NCI-H2107 treated with DMSO at 0.1 percent for 48 hours (cell line): ENCODE measurements around the gene HEMGN.
"Not testable (repeated sequence)": the region's sequence is repeated elsewhere in the genome, so short reads cannot be mapped to it uniquely, and the experiment has no call there.

Experiments used
- DNase-seq: peaks from one replicate; lab custom pipeline; 2025; ENCODE audit not compliant: unreplicated experiment; lab: John Stamatoyannopoulos, UW

HEMGN gene

DNA sequence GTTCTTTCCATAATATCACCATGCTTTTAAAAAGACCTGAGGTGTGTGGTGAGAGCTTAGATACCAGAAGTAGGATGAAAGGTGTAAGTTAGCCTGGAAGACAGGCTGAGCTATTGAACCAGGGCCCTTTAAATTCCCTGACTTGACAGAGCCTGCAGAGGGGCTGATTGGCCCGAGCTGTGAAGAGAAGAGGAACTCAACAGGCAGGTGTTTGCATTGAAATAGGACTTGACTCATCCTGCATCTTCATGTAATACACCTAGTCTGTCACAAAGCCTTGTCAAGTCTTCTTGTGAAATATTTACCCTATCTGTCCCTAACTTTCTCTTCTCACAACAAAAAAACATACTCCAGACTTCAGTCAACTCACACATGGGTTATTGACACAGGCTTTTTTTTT lies 28.5 kb upstream of the HEMGN start:
- DNase-seq: no peak

DNA sequence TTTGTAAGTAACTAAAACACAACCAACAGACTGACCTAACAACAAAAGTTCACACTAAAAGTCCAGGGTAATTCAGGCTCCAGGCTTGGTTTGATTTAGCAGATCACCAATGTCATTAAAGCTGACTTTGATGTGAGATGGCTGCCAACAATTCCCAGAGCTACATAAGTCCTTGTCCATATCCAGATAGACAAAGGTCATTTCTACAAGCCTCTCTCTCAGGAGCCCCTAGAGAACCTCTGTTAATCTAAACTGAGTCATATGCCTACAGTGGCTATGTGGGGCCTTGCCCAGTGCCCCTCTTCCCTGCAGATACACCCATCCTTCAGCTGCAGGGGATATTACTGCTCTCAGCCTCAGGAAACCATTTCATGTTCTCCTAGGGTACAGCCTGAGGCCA lies 26.9 kb upstream of the HEMGN start:
- no peak for DNase-seq

GRCh38 chr9:97963232-97963631 lies 25.3 kb upstream of the HEMGN start:
- DNase-seq: no peak

DNA sequence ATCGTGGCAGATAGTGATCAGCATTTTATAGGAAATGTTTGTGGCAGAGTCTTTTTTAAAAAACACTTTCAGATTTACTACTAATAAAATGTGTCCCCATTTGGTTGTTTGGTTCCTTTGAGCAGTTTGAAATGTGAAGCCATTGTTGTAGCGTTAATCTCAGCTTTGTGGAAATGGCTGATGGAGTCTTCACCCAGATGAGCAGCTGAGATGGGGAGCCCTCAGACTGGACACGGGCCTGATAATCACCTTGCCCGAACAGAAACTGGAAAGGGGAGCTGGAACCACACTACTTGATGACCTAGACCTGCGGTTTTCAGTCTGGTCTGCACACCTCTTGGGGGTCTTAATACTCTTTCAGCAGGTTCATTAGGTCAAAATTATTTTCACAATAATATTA lies 24.6 kb upstream of the HEMGN start:
- no peak for DNase-seq

DNA sequence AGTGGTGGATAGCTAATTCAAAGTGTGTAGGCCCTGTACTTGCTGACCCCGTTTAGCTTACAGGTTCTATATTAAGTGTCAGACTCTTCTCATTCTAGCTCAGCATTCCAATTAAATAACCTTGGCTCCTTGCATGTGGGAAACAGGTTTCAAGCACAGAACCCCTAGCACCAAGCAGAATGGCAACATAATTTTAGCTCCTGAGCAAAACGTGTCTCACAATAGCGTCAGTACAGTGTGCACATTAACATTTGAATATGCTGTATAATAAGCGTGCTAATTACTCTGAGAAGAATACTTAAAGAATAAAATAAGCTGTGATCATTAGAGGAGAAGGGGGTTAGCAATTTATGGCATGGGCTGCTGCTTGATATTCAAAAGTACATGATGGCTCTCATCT lies 24.2 kb upstream of the HEMGN start:
- no peak for DNase-seq

- DNase-seq: no peak
Observed at GRCh38 chr9:97961361-97961760, 23.4 kb upstream of the HEMGN start.

- not testable (repeated sequence) for DNase-seq
Observed at GRCh38 chr9:97960678-97961328, 22.8 kb upstream of the HEMGN start.

DNA sequence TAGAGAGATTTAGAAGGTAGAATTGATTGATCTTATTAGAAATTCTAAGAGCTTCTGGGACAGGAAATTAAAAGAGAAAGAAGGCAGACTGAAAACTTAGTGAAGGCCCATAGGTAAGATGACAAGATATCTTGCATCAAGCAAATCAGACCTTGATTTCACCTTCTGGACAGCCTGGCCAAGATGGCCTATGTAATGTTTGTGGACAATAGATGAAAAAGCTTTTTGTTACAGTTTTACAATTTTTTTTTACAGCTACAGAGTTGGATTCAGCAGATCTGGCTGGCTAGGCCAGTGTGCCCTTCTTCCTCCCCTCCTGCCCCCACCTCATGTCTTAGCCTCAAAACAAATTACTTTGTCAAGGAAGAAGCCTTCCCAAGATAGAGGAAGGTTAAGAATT lies 21.6 kb upstream of the HEMGN start:
- DNase-seq: no peak

GRCh38 chr9:97958812-97959511 lies 21.0 kb upstream of the HEMGN start:
- no peak for DNase-seq

GRCh38 chr9:97956331-97956730 lies 18.4 kb upstream of the HEMGN start:
- DNase-seq: no peak

GRCh38 chr9:97954550-97954989 lies 16.6 kb upstream of the HEMGN start:
- DNase-seq: peak; percentile 39

DNA sequence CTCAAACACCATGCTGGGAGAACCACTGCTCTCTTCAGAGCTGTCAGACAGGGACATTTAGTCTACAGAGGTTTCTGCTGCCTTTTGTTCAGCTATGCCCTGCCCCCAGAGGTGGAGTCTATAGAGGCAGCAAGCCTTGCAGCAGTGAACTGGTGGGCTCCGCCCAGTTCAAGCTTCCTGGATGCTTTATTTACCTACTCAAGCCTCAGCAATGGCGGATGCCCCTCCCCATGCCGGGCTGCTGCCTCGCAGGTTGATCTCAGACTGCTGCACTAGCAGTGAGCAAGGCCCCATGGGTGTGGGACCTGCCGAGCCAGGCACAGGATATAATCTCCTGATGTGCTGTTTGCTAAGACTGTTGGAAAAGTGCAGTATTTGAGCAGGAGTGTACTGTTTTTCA lies 12.9 kb upstream of the HEMGN start:
- not testable (repeated sequence) for DNase-seq

DNA sequence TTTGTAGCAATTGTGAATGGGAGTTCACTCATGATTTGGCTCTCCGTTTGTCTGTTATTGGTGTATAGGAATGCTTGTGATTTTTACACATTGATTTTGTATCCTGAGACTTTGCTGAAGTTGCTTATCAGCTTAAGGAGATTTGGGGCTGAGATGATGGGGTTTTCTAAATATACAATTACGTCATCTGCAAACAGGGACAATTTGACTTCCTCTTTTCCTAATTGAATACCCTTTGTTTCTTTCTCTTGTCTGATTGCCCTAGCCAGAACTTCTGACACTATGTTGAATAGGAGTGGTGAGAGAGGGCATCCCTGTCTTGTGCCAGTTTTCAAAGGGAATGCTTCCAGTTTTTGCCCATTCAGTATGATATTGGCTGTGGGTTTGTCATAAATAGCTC lies 9.1 kb upstream of the HEMGN start:
- DNase-seq: not testable (repeated sequence)

- DNase-seq: not testable (repeated sequence)
Observed at GRCh38 chr9:97945470-97945869, 7.5 kb upstream of the HEMGN start.

DNA sequence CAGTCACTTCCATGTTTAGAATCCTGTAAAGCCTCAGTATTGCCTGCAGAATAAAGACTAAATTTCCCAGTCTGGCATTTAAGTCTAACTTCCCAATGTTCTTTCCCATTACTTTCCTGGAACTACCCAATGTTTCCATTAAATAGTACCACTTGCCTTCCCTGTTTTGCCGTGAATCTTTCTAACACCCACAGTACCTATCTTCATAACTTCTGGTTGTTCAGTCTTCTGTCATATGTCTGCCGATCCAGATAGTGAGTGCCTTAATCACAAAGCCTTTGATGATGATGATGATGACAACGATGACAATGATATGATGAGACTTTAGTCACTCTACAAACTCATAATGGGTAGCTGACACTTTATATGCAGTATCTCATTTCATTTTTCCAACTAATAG lies 6.6 kb upstream of the HEMGN start:
- DNase-seq: no peak

DNA sequence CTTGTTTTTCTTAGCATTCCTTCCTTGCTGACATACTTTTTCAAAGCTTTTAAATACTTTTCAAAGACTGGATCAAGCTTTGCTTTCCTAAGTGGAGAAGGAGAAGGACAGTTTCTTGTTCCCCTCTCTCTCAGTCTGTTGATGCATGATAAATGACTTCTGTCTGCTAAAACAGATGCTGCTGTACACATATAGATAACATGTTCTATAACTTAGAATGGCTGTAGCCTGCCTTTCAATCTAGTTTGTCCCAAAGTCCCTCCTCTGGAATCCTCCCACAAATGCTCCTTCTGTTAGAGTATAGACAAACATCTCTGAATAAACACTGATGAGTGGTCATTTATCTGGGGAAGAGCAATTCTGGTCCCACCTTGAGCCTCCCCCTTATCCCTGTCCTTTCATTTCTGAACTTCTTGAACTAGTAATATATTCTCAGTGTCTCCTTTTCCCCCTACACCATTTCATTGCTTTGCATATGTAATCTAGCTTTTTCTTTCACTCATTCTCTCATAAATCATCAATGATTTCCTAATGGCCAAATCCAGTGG lies 5.4 kb upstream of the HEMGN start:
- DNase-seq: no peak

DNA sequence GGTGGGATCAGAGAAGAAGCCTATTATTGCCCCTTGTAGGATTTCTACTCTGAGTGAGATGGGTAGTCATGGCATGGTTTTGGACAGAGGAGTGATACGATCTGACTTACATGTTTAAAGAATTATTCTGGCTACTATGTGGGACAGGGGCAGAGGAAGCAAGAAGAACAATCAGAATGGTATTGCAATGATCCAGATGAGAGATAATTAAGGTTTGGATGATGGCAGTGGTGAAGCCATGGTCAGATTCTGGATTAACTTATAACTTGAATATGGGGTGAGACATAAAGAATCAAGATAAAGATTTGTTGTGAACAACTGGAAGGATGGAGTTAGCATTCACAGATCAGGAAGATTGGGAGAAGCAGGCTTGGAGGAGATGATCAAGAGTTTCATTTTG lies 3.4 kb upstream of the HEMGN start:
- no peak for DNase-seq

GRCh38 chr9:97940741-97941140 lies 2.8 kb upstream of the HEMGN start:
- DNase-seq: no peak

DNA sequence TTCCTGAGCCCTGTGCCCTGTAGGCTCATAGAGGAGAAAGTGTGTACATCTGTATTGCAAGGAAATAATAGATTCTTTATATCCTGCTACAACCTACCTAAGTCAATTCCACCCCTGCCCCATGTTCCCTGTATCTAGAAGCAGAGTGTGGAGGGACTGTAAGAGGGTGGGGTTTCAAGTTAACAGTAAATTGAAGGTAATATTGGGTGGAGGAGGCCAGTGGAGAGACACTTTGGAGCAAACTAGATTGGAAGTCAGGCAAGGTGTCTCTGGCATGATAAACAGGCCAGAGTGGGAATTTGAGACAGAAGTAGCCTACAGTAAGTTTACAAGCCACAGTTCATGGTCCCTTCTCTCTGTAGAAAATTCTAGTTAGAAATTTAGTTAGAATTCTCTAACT lies 2.3 kb upstream of the HEMGN start:
- no peak for DNase-seq

- no peak for DNase-seq
Observed at GRCh38 chr9:97936998-97937397, 974 bp downstream of the HEMGN start.

- DNase-seq: no peak
Observed at GRCh38 chr9:97935276-97935675, 2.7 kb downstream of the HEMGN start.

- DNase-seq: peak; percentile 25
Observed at GRCh38 chr9:97934321-97935115, 3.5 kb downstream of the HEMGN start.
